HG02678 (cell line): Measurements from ENCODE around the gene GHR.
"Not testable (repeated sequence)": the region's sequence is repeated elsewhere in the genome, so short reads cannot be mapped to it uniquely, and the experiment has no call there.

ENCODE experiments used
- ATAC-seq: cut with Tn5 transposase; IDR thresholded peaks from one replicate; pipeline ENCODE4 v1.9.1; 2021; ENCODE audit warnings: mild to moderate bottlenecking, moderate library complexity; ENCODE audit not compliant: unreplicated experiment

GHR gene

GRCh38 chr5:42566652-42567295, 143.5 kb downstream of the GHR start:
- no peak for ATAC-seq

- ATAC-seq = no peak
Measured at GRCh38 chr5:42569325-42569724, 146.1 kb downstream of the GHR start.

GRCh38 chr5:42569953-42570548, 146.8 kb downstream of the GHR start:
- ATAC-seq = no peak

- ATAC-seq = no peak
Measured at GRCh38 chr5:42570966-42571960, 148.0 kb downstream of the GHR start.

GRCh38 chr5:42572313-42572712, 149.1 kb downstream of the GHR start:
- ATAC-seq = no peak

- no peak for ATAC-seq
Measured at GRCh38 chr5:42573386-42573785, 150.1 kb downstream of the GHR start.

- not testable (repeated sequence) for ATAC-seq
Measured at GRCh38 chr5:42575914-42576313, 152.7 kb downstream of the GHR start.

GRCh38 chr5:42578901-42579300, 155.7 kb downstream of the GHR start:
- ATAC-seq = not testable (repeated sequence)

- ATAC-seq = no peak
Measured at GRCh38 chr5:42579320-42579719, 156.1 kb downstream of the GHR start.

- no peak for ATAC-seq
Measured at GRCh38 chr5:42581845-42582244, 158.6 kb downstream of the GHR start.

- no peak for ATAC-seq
Measured at GRCh38 chr5:42582723-42583122, 159.5 kb downstream of the GHR start.

- ATAC-seq = peak; percentile 61
Measured at GRCh38 chr5:42583322-42583721, 160.1 kb downstream of the GHR start.

GRCh38 chr5:42586625-42587024, 163.4 kb downstream of the GHR start:
- no peak for ATAC-seq

- ATAC-seq = no peak
Measured at GRCh38 chr5:42587096-42587723, 164.0 kb downstream of the GHR start.

- no peak for ATAC-seq
Measured at GRCh38 chr5:42590566-42590965, 167.3 kb downstream of the GHR start.

GRCh38 chr5:42591015-42591414, 167.8 kb downstream of the GHR start:
- no peak for ATAC-seq

GRCh38 chr5:42592401-42593140, 169.3 kb downstream of the GHR start:
- no peak for ATAC-seq

- no peak for ATAC-seq
Measured at GRCh38 chr5:42593591-42593990, 170.4 kb downstream of the GHR start.

- no peak for ATAC-seq
Measured at GRCh38 chr5:42595597-42595996, 172.4 kb downstream of the GHR start.

GRCh38 chr5:42596817-42597216, 173.6 kb downstream of the GHR start:
- ATAC-seq = no peak
